Stimulated activated CD4-positive, alpha-beta T cell treated with anti-CD3 and anti-CD28 coated beads, TNF-alpha, amount 100 ng/mL, for 24 hours (primary cell): ENCODE measurements around the gene DHX16.
"Not testable (repeated sequence)": the region's sequence is repeated elsewhere in the genome, so short reads cannot be mapped to it uniquely, and the experiment has no call there.

ENCODE experiments used
- DNase-seq, 3 experiments: peaks; one replicate each; pipeline ENCODE4 v3.0.0-alpha.2; 2020; ENCODE audit warnings: low read depth in 3 of 3

Gene DHX16

GRCh38 chr6:30679765-30680535, 7.1 kb upstream of the DHX16 start:
- no peak for DNase-seq

- peak; percentile 80 to 90 (median 86) for DNase-seq
Observed at GRCh38 chr6:30678964-30679726, 6.3 kb upstream of the DHX16 start.

- DNase-seq, result no peak
Observed at GRCh38 chr6:30676660-30677285, 4.0 kb upstream of the DHX16 start.

GRCh38 chr6:30670760-30671527, 1.9 kb downstream of the DHX16 start:
- no peak for DNase-seq

GRCh38 chr6:30666300-30666699, 6.5 kb downstream of the DHX16 start:
- peak in 1 of 3 experiments; percentile 50 for DNase-seq

- DNase-seq, result no peak
Observed at GRCh38 chr6:30664994-30665767, 7.6 kb downstream of the DHX16 start.

- DNase-seq, result not testable (repeated sequence)
Observed at GRCh38 chr6:30657922-30658321, 14.9 kb downstream of the DHX16 start.

- DNase-seq, result no peak
Observed at GRCh38 chr6:30657454-30657853, 15.4 kb downstream of the DHX16 start.

- no peak for DNase-seq
Observed at GRCh38 chr6:30656513-30656912, 16.3 kb downstream of the DHX16 start.

- DNase-seq, result no peak
Observed at GRCh38 chr6:30655743-30656094, 17.1 kb downstream of the DHX16 start.

GRCh38 chr6:30654798-30655742, 17.7 kb downstream of the DHX16 start:
- DNase-seq, result no peak

GRCh38 chr6:30651143-30651542, 21.7 kb downstream of the DHX16 start:
- no peak for DNase-seq

- DNase-seq, result peak; percentile 62 to 76 (median 63)
Observed at GRCh38 chr6:30647242-30648116, 25.3 kb downstream of the DHX16 start.

- peak; percentile 85 to 91 (median 86) for DNase-seq
Observed at GRCh38 chr6:30646450-30647241, 26.2 kb downstream of the DHX16 start, which contains the start of gene C6orf136. Gene C6orf136, plus strand, starts transcription at chr6:30647133. Its CDS starts 99 bp downstream, at chr6:30647232.

GRCh38 chr6:30645989-30646388, 26.8 kb downstream of the DHX16 start:
- DNase-seq, result no peak

GRCh38 chr6:30644769-30645168, 28.0 kb downstream of the DHX16 start:
- no peak for DNase-seq

GRCh38 chr6:30643656-30644055, 29.1 kb downstream of the DHX16 start:
- no peak for DNase-seq

- no peak for DNase-seq
Observed at GRCh38 chr6:30641048-30641447, 31.8 kb downstream of the DHX16 start.
